ENCODE measurements around the gene VAMP8. TPM values are rescaled to one million over a fixed set of nuclear protein-coding genes. Genes with fewer than 3 reads are reported as not detected.

Gene VAMP8
- total and polyA plus RNA-seq, 2 of the 8 experiments (the other 6 are each of a cell fraction or from before 2014, with no cell fraction given): 34.4 to 69.7 TPM

DNA sequence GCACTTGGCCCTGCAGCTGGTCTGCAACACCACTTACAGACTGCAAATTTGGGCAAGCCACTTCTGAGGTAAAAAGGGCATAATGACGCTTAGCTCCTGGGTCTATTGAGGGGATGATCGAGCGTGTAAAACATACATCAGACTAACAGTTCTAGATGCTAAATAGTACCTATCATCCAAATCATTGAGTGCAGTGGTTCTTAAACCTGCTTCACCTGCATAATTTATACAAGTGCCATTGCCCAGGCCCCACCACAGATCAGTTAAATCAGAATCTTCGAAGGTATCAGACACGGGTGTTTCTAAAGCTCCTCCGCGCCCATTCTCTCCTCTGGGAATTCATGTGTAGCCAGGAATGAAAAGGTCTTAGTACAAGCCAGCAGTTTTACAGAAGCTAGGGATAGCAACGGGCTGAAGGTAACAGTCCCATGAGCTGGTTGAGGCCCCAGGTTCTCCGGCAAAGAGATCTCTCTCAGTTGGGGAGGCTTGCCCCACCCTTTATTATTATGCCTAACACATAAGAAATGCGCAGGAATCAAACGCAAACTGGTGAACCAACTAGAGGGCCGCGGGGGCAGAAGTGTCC lies 17.4 kb downstream of the VAMP8 start:
- H4K5ac ChIP-seq (ENCODE audit: insufficient read length, low read depth, low read length): no peak overlapping the region
- no peak overlapping the region for H3K4ac ChIP-seq (replicated peaks; ENCODE audit: insufficient read length, low read depth, low read length)
- ChIA-PET CTCF (ENCODE audit: partially characterized antibody) (interaction anchor here (0.8 to 2.5 kb wide), 9 partner anchors 8 to 174 kb away, joined by 3 to 6 read pairs (median 4); partner anchors contain the start of gene TMEM150A), POLR2A (ENCODE audit: partially characterized antibody) (interaction anchor here (0.6 to 3.8 kb wide), 14 partner anchors 10 to 182 kb away, joined by 3 to 39 read pairs (median 7); partner anchors contain the start of genes C2orf68, MAT2A, VAMP5 and VAMP8)
- H2BK15ac ChIP-seq (ENCODE audit: low read length): no peak overlapping the region
- H3K23ac ChIP-seq (ENCODE audit: insufficient read length): no peak overlapping the region
- TF ChIP-seq TEAD4 (IDR thresholded peaks at IDR 0.05; ENCODE audit: low read depth, low read length) (no peak), NANOG (IDR thresholded peaks at IDR 0.05; ENCODE audit: insufficient read depth, low read depth, low read length, poor library complexity, severe bottlenecking) (no peak), TBP (IDR thresholded peaks at IDR 0.05; ENCODE audit: low read depth, low read length) (no peak), SRF (IDR thresholded peaks at IDR 0.05; ENCODE audit: low read depth, low read length) (no peak), SP4 (IDR thresholded peaks at IDR 0.05; ENCODE audit: low read length) (no peak)
- H2BK5ac ChIP-seq (ENCODE audit: low read depth, low read length): no peak overlapping the region
- no peaks in the 10 kb centered on the region for H3K9me3 ChIP-seq (ENCODE audit: insufficient read depth in 2 of 2, low read depth in 1 of 2, low read length in 1 of 2)
- no peak for FAIRE-seq
- peaks cover 0 to 11% (median 3%) of the 10 kb centered on the region in 4 experiments; a peak in 4 of 7 replicates for H3K4me1 ChIP-seq (replicated peaks in 1 of 4; ENCODE audit: control insufficient read depth in 3 of 4, insufficient read depth in 4 of 4, low read length in 3 of 4)
- peaks cover 13% of the 10 kb centered on the region for H3K23me2 ChIP-seq (ENCODE audit: low read depth, low read length)
- H3K79me2 ChIP-seq (ENCODE audit: control insufficient read depth in 1 of 2, insufficient read depth in 2 of 2, low read length in 2 of 2): peaks cover 0 to 18% of the 10 kb centered on the region in 2 experiments; a peak in 3 of 4 replicates
- H2AFZ ChIP-seq (ENCODE audit: low read length): peak overlapping the region; percentile 96; the same call in 1 of the 2 replicates
- whole genome bisulfite sequencing, 2 experiments (ENCODE audit: extremely low coverage in 1 of 2, insufficient coverage in 1 of 2, insufficient read length in 1 of 2, insufficient replicate concordance in 2 of 2, low coverage in 1 of 2, low lambda C conversion rate in 2 of 2, missing lambda C conversion rate in 1 of 2): 26% methylated on average over 13 of the region's 13 CpGs; no CpG with 5 or more reads in 1 of the 2 experiments
- H2AK5ac ChIP-seq (ENCODE audit: low read depth, low read length): no peak overlapping the region
- H3K27ac ChIP-seq (ENCODE audit: low read depth, low read length): peak overlapping the region; percentile 83
- peaks cover 2 to 7% of the 10 kb centered on the region in 2 experiments for H4K20me1 ChIP-seq (replicated peaks in 1 of 2; ENCODE audit: control insufficient read depth in 1 of 2, insufficient read depth in 2 of 2, low read length in 2 of 2)
- H2BK120ac ChIP-seq (replicated peaks; ENCODE audit: low read depth, low read length): no peak overlapping the region
- peaks cover 2% of the 10 kb centered on the region; the same call in 1 of the 2 replicates for H3K79me1 ChIP-seq (ENCODE audit: low read depth, low read length)
- H3K36me3 ChIP-seq (ENCODE audit: control insufficient read depth in 2 of 4, insufficient read depth in 4 of 4, low read length in 3 of 4): peaks cover 4 to 21% (median 7%) of the 10 kb centered on the region in 4 experiments; a peak in 4 of 8 replicates
- no peak overlapping the region for H2BK12ac ChIP-seq (ENCODE audit: low read depth, low read length)
- H3K18ac ChIP-seq (ENCODE audit: extremely low read depth, low read length): no peak overlapping the region
- peak overlapping the region; percentile 63 to 94 (median 89) for H3K9ac ChIP-seq (replicated peaks in 1 of 4; ENCODE audit: extremely low read depth in 1 of 4, low read depth in 3 of 4, low read length in 3 of 4)
- DNase-seq (ENCODE audit: low read depth in 1 of 2, low spot score in 2 of 2): no peak
- H3K56ac ChIP-seq (replicated peaks; ENCODE audit: insufficient read length, low read depth, low read length): no peak overlapping the region
- peaks cover 0 to 3% (median 0%) of the 10 kb centered on the region in 4 experiments; a peak in 2 of 7 replicates for H3K27me3 ChIP-seq (replicated peaks in 1 of 4; ENCODE audit: control insufficient read depth in 3 of 4, extremely low read depth in 1 of 4, insufficient read depth in 3 of 4, low read length in 3 of 4)
- H3K14ac ChIP-seq (ENCODE audit: insufficient read length): no peak overlapping the region
- no peak overlapping the region for H2BK20ac ChIP-seq (ENCODE audit: low read length)
- peak overlapping the region; percentile 68 for H4K91ac ChIP-seq (replicated peaks; ENCODE audit: insufficient read length, low read length)
- H4K8ac ChIP-seq (ENCODE audit: extremely low read depth, insufficient read depth, low read length): peak overlapping the region; percentile 93; the same call in 1 of the 2 replicates
- peak overlapping the region; percentile 77 to 88 (median 84) for H3K4me3 ChIP-seq (ENCODE audit: extremely low read depth in 1 of 4, insufficient read depth in 2 of 4, low read depth in 3 of 4, low read length in 4 of 4)
- H3K4me2 ChIP-seq (ENCODE audit: insufficient read depth in 1 of 2, low read depth in 2 of 2, low read length in 2 of 2): peak overlapping the region; percentile 78 to 98

Data from H1 (cell line).